HepG2 (cell line): Measurements from ENCODE around the gene CAMK1D. TPM values are rescaled to one million over a fixed set of nuclear protein-coding genes. Genes with fewer than 3 reads are reported as not detected.

Experiments used
- ATAC-seq: fragments of 200-7000 bp; cut with Tn5 transposase; 3 replicates; pipeline ENCODE4 v1.9.1; 2020; ENCODE audit warnings: mild to moderate bottlenecking, moderate library complexity
- BruUV-seq: library from RNA; stranded (reverse); fragments of 400-500 nt; replicated peaks from 2 replicates; lab custom pipeline; 2021; lab: Mats Ljungman, UMichigan
- CTCF ChIA-PET: fragments of 300-600 bp; formaldehyde crosslinking; extraction: SDS; loops from one replicate; lab custom pipeline; 2021; ENCODE audit warnings: low total read pairs, inconsistent platforms, low intra/inter-chr PET ratio; lab: Yijun Ruan, JAX
- POLR2A ChIA-PET: fragments of 350-600 bp; sonication (Branson Sonifier 250); formaldehyde crosslinking; loops from one replicate; lab custom pipeline; 2020; ENCODE audit warnings: antibody characterized with exemption, inconsistent platforms; lab: Yijun Ruan, JAX
- DNase-seq: peaks from one replicate; pipeline ENCODE4 v3.0.0-alpha.2; 2015; ENCODE audit warnings: low spot score
- FAIRE-seq: peaks from 3 replicates; lab custom pipeline; 2011; peaks lifted over from hg19 to GRCh38; lab: Jason Lieb, UNC
- H2AFZ ChIP-seq: one replicate; pipeline ENCODE4 v1.6.1; 2011; ENCODE audit warnings: low read length, inconsistent platforms
- H3K27ac ChIP-seq: fragments of 300-600 bp; 3 replicates; pipeline ENCODE4 v1.8.0; 2011; ENCODE audit warnings: mixed run types, mild to moderate bottlenecking, mixed read lengths, low read length, inconsistent platforms; ENCODE audit not compliant: insufficient read depth; ENCODE audit errors: extremely low read length
- H3K27me3 ChIP-seq, 2 experiments: fragments of 200-600 bp in 1 of 2; 2 replicates in 1 of 2; 3 replicates in 1 of 2; pipeline versions ENCODE4 v1.6.0 to v1.8.0; 2011; ENCODE audit warnings: low read length in 2 of 2, mild to moderate bottlenecking in 2 of 2, moderate library complexity in 2 of 2, inconsistent platforms in 1 of 2; ENCODE audit not compliant: insufficient read depth in 2 of 2, control insufficient read depth in 1 of 2
- H3K36me3 ChIP-seq, 2 experiments: fragments of 200-600 bp in 1 of 2; replicated peaks in 1 of 2; 2 replicates in 1 of 2; 3 replicates in 1 of 2; pipeline versions ENCODE4 v1.5.1 to v1.8.0; 2011; ENCODE audit warnings: low read length in 2 of 2, inconsistent platforms in 1 of 2; ENCODE audit not compliant: insufficient read depth in 2 of 2, control insufficient read depth in 1 of 2
- H3K4me1 ChIP-seq: 2 replicates; pipeline ENCODE4 v1.5.1; 2012; ENCODE audit warnings: low read length, inconsistent platforms; ENCODE audit not compliant: insufficient read depth
- H3K4me2 ChIP-seq: 2 replicates; pipeline ENCODE4 v1.6.0; 2011; ENCODE audit warnings: low read depth, low read length, inconsistent platforms
- H3K4me3 ChIP-seq, 3 experiments: fragments of 200-600 bp in 1 of 3; sonication (generic), shearing (Covaris generic) in 1 of 3; replicated peaks in 1 of 3; 2 replicates each; pipeline ENCODE4 v1.5.1; 2011 to 2016; ENCODE audit warnings: low read length in 3 of 3, inconsistent platforms in 2 of 3, low read depth in 2 of 3, mild to moderate bottlenecking in 2 of 3, control low read depth in 1 of 3, mixed read lengths in 1 of 3; ENCODE audit not compliant: insufficient read depth in 1 of 3
- H3K79me2 ChIP-seq: one replicate; pipeline ENCODE4 v1.6.1; 2011; ENCODE audit warnings: low read length, inconsistent platforms; ENCODE audit not compliant: insufficient read depth
- H3K9ac ChIP-seq: 2 replicates; pipeline ENCODE4 v1.6.0; 2011; ENCODE audit warnings: mild to moderate bottlenecking, low read depth, low read length, inconsistent platforms; ENCODE audit not compliant: insufficient read depth
- H3K9me3 ChIP-seq: 2 replicates; pipeline ENCODE4 v1.5.1; 2012; ENCODE audit warnings: mild to moderate bottlenecking, low read length
- H4K20me1 ChIP-seq: 2 replicates; pipeline ENCODE4 v1.6.0; 2011; ENCODE audit warnings: inconsistent platforms, mild to moderate bottlenecking, low read length, moderate library complexity; ENCODE audit not compliant: insufficient read depth
- ATF5 ChIP-seq: sonication (generic); formaldehyde crosslinking; IDR thresholded peaks from 2 replicates; pipeline ENCODE4 v1.4.0; 2020; ENCODE audit warnings: mild to moderate bottlenecking, low read depth, missing genetic modification reagents
- HOMEZ ChIP-seq: IDR thresholded peaks from 2 replicates; pipeline ENCODE4 v1.6.1; 2016; ENCODE audit warnings: low read depth
- NR1H2 ChIP-seq: sonication (generic); formaldehyde crosslinking; IDR thresholded peaks from 2 replicates; pipeline ENCODE4 v1.8.1; 2022; ENCODE audit warnings: low read depth, missing genetic modification reagents, borderline replicate concordance
- SP1 ChIP-seq, 2 experiments: fragments of 450-650 bp in 1 of 2; sonication (generic) in 1 of 2; formaldehyde crosslinking in 1 of 2; IDR thresholded peaks; 2 replicates each; pipeline versions ENCODE4 v1.4.0 to v1.6.1; 2016 to 2020; ENCODE audit warnings: missing genetic modification reagents in 1 of 2
- ZNF138 ChIP-seq: sonication (generic); formaldehyde crosslinking; IDR thresholded peaks from 2 replicates; pipeline ENCODE4 v1.5.0; 2020; ENCODE audit warnings: mild to moderate bottlenecking, low read depth, missing genetic modification reagents
- ZNF652 ChIP-seq: IDR thresholded peaks from 2 replicates; pipeline ENCODE4 v1.6.1; 2016; ENCODE audit warnings: low read depth, borderline replicate concordance
- ZNF670 ChIP-seq: sonication (generic); formaldehyde crosslinking; IDR thresholded peaks from 2 replicates; pipeline ENCODE4 v1.8.0; 2022; ENCODE audit warnings: mild to moderate bottlenecking, missing genetic modification reagents, borderline replicate concordance
- WGBS: methylation state at CpG from one replicate; pipeline ENCODE4 v1.1.6; 2017; ENCODE audit warnings: low lambda C conversion rate; 5-methylcytosine and 5-hydroxymethylcytosine counted together
- in situ Hi-C: cut with HindIII; loops from 2 replicates; pipeline ENCODE4 v1.10.0; 2017; ENCODE audit warnings: low pct_unique_long_range_greater_than_20kb; ENCODE audit not compliant: extremely low pct_ligation_motif_present
- intact Hi-C: fragments of 100-400 bp; cut with micrococcal nuclease; formaldehyde crosslinking; loops from one replicate; pipeline ENCODE4 v1.10.0; 2022; ENCODE audit not compliant: unreplicated experiment
- polyA plus RNA-seq, 8 experiments: library from polyadenylated mRNA; depleted of rRNA in 3 of 8; stranded (reverse) in 7 of 8; unstranded in 1 of 8; fragments of >200 nt; fragmentation: Illumina TruSeq in 4 of 8; extraction: Trizol in 4 of 8; gene quantifications; 2 replicates each; pipeline versions ENCODE4 v1.2.1 to v1.2.3, GENCODE V29; 2011 to 2016; ENCODE audit warnings: low read depth in 4 of 8, missing spikeins in 1 of 8, mixed read lengths in 1 of 8; ENCODE audit not compliant: insufficient read depth in 1 of 8
- total RNA-seq, 5 experiments: library from RNA; depleted of rRNA; stranded (reverse); fragments of >200 nt; fragmentation: Illumina TruSeq; extraction: Trizol; gene quantifications; 2 replicates each; pipeline ENCODE4 v1.2.3, GENCODE V29; 2016; ENCODE audit warnings: low read depth in 1 of 5

Gene CAMK1D
- total and polyA plus RNA-seq, 2 of the 13 experiments (the other 11 are each of a cell fraction or from before 2014, with no cell fraction given): under 0.01 TPM; not detected in 1

- Histone ChIP-seq H3K36me3 (no peaks in the 10 kb centered on the region), H3K27ac (no peak overlapping the region), H3K79me2 (no peaks in the 10 kb centered on the region), H4K20me1 (no peaks in the 10 kb centered on the region), H3K9ac (no peak overlapping the region), H3K4me3 (no peak overlapping the region), H3K9me3 (no peaks in the 10 kb centered on the region), H3K4me1 (no peaks in the 10 kb centered on the region), H2AFZ (no peak overlapping the region), H3K4me2 (no peak overlapping the region), H3K27me3 (peaks cover 2% of the 10 kb centered on the region in 2 experiments; a peak in 2 of 5 replicates)
- ATAC-seq (no peak), FAIRE-seq (no peak), DNase-seq (no peak)
- intact Hi-C loops (no loop called here), in situ Hi-C loops (no loop called here)
- TF ChIP-seq SP1 (IDR thresholded peaks at IDR 0.05) (no peak), SP1 (CRISPR knock-in tag; IDR thresholded peaks at IDR 0.05) (no peak), ZNF670 (CRISPR knock-in tag) (no peak), ZNF138 (CRISPR knock-in tag) (no peak), ZNF652 (CRISPR knock-in tag) (no peak), ATF5 (no peak), NR1H2 (no peak), HOMEZ (CRISPR knock-in tag) (no peak)
- BruUV-seq: no TSS peak
- POLR2A ChIA-PET: no interaction called here
- CTCF ChIA-PET: no interaction called here
- WGBS: 47% methylated on average over 2 of the region's 2 CpGs
These were observed 246.7 kb downstream of the CAMK1D start for GRCh38 chr10:12595936-12596576.
